ENCODE measurements around the gene RNASE4.
A peak's percentile ranks its signal among the peaks of the same experiment; 100 is the strongest.

RNASE4 gene

GRCh38 chr14:20676072-20676471 lies 8.3 kb upstream of the RNASE4 start:
- no peak for DNase-seq

DNA sequence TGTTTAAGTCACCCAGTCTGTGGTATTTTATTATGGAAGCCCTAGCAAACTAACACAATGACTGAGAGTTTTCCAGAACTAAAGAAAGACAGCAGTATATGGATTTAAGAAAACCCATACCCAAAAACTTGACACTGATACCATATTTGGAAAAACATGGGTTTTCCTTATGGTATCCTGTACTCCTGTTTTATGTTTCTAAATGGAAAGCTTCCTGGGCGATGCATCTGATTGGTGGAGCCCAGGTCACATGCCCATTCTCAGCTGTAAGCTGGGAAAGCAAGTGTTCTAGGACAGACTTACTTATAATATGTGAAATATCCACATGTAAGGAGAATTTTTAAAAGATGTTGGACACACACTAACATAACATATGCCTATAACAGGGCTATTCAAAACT lies 4.5 kb upstream of the RNASE4 start:
- DNase-seq, result peak in 1 of 2 experiments; percentile 29

DNA sequence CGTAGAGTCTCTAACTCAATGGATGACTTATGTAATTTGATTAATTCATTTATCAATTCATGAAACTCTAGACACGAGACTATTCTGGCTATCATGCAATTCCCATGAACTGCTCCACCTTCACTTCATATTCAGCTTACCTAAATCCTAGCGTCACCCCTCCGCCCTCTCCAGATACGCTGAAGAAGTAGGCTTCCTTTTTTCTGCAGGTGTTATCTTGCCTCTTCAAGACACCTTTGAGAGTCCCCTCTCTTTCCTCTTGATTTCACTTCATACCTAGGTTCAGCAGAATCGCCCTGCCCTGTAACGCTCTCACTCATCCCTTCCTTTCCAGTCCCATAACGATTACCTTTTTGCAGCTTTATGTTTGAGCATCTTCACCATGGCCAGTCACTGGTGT lies 4.0 kb upstream of the RNASE4 start:
- no peak for DNase-seq

DNA sequence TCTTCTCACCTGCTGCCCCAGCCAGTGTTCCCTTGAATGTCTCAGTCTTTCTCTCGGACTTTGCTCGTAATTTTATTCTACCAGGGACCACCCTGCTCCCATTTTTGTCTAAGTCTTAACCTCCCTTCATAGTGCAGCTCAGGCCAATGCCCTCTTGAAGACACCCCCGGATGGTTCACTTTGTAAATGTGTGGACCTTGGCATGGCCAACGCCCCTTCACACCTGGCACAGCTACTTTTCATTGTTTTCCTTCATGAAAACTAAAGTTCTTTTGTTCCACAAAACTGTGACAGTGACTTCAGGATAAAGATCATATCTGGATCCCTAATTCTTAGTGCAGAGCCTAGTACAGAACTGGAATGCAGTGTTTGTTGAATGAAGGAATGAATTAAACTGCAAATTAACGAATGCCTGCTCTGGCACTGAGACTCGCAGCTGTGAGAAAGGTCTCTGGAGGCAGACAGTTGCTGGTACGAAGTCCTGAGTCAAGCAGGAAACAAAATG lies 3.5 kb upstream of the RNASE4 start:
- DNase-seq, result no peak

- peak; percentile 63 to 72 for DNase-seq
Measured at GRCh38 chr14:20681348-20682126, 2.8 kb upstream of the RNASE4 start.

DNA sequence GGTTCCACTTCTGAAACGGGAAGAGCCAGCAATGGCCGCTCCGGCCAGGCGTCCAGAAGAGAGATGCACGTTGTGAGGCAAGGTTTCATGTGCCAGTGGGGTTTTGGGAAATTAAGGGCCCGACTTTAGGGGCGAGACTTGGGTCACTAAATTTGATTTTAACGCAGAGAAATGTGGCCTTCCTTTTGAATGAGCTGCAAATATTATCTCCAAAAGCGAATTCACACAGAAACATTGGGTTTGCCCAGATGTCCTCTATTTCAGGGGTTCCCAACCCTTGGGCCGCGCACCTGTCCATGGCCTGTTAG lies 2.3 kb upstream of the RNASE4 start:
- DNase-seq, result no peak

GRCh38 chr14:20682435-20683124 lies 1.8 kb upstream of the RNASE4 start:
- DNase-seq, result peak; percentile 83 to 85

GRCh38 chr14:20683125-20683890 lies 1.1 kb upstream of the RNASE4 start:
- DNase-seq, result peak; percentile 67 to 81

GRCh38 chr14:20684662-20685456 lies 499 bp downstream of the RNASE4 start:
- DNase-seq, result no peak

- DNase-seq, result no peak
Measured at GRCh38 chr14:20686386-20687143, 2.2 kb downstream of the RNASE4 start.

DNA sequence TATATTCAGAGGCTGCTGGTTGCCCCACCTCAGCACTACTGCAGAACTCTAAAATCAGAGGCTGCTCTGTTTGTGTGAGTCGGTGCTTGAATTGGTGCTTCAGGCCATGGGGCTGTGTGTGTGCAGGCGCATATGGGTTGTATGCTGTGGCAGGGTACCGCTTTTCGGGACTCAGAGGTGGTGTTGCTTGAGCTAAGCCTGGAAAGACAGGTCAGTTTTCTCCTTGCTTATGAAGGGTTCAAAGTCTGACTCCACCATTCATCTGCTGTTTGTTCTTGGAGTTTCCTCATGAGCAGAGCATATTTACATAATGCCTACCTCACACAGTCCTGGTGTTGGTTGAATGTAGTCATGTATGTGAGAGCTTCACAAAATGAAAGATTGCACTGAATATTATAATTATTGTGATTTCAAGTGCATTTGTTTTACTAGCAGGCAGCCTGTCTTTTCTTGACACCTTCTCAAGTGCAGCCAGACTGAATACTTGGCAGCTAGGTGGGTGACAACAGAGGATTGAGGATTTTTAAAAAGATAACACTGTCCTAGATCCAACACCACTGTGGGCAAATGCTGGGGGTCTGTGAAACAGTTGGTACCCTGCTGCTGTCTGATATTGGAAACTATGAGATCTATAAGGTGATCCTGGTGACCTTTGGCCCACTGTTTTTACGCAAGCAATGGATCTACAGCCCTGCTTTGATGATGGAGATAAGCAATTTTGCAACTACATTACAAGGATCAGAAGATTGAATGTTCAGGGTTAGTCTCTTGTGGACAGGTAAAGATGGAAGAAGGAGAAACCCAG lies 3.2 kb downstream of the RNASE4 start:
- no peak for DNase-seq

- no peak for DNase-seq
Measured at GRCh38 chr14:20688167-20688839, 3.9 kb downstream of the RNASE4 start, which contains the start of gene ANG. ANG (plus strand) TSS chr14:20688764; CDS start chr14:20693565, 4,801 bp downstream.

DNA sequence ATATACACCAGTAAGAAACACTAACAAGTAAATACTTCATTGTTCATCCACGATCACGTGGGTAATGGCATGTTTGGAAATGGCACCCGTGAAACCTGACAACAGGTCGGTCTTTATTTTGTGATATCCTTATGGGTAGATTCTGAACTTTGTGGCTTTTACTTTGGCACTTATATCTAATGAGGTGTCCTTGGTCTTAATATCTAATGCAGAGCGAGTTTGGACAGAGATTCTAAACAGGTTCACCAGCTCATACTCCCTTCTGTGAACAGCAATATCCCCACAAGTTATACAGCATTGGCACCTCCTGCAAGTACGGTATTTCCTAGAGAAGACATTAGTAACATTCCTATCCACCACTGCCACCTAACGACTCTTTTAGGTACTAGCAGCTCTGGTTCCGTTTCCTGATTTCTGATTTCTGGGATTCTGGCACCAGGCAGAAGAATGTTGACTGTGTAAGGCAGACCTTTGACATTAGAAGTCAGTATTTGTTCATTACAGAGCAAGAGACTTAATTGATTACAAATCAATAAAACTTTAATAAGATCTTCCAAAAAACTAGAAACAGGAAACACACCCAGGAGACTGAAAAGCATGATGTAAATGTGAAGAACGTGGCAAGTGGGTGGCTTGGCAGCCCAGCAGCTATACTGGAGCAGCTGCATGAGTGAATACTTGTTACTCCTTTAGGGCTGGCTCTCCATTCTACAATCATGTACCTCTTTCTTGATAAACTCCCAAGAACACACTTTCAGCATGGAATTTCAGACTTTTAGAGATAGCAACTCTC lies 6.7 kb downstream of the RNASE4 start:
- DNase-seq, result peak; percentile 41 to 47

GRCh38 chr14:20692116-20692751 lies 7.9 kb downstream of the RNASE4 start:
- DNase-seq, result no peak

GRCh38 chr14:20696764-20697163 lies 12.4 kb downstream of the RNASE4 start:
- DNase-seq, result no peak

GRCh38 chr14:20697273-20698017 lies 13.1 kb downstream of the RNASE4 start:
- DNase-seq, result peak; percentile 2 to 50

DNA sequence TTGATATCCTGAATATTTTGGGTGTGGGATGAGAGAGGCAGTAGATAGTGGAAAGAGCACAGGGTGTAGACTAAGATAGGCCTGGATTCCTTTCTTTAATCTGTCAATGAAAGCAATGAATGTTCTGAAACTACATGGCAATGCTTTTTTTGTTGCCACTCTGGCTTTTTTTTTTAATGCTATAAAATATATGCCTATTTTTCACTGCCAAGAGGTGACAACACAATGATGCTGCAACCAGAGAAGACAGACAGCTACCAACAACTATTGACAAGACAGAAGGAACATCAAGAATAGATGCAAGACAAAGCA lies 13.6 kb downstream of the RNASE4 start:
- no peak for DNase-seq

- no peak for DNase-seq
Measured at GRCh38 chr14:20698934-20699333, 14.6 kb downstream of the RNASE4 start.

All from NCI-H1930 (cell line).